ENCODE data around the gene BAIAP2.

DNA sequence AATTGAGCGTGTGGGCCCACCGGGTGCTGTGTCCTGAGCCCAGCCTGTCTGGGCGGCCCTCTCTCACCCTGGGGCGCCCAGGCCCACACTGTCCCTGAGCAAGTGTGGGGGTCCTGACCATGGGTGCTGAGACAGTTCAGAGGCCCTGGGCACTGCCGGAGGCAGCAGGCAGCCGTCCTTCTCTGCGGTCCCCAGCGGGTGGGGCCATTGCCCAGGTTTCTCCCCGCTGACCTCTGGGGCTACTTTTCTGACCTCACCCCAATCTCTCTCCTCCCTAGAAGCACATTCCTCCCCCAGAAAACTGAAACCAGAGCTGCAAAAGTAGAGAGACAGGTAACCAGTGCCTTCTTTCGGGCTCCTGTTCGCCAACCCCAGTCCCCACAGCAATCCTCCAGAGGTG lies 94.3 kb downstream of the BAIAP2 start:
- TF ChIP-seq POLR2A (IDR thresholded peaks at IDR 0.05): no peak
- TF ChIP-seq, protein P1, sequence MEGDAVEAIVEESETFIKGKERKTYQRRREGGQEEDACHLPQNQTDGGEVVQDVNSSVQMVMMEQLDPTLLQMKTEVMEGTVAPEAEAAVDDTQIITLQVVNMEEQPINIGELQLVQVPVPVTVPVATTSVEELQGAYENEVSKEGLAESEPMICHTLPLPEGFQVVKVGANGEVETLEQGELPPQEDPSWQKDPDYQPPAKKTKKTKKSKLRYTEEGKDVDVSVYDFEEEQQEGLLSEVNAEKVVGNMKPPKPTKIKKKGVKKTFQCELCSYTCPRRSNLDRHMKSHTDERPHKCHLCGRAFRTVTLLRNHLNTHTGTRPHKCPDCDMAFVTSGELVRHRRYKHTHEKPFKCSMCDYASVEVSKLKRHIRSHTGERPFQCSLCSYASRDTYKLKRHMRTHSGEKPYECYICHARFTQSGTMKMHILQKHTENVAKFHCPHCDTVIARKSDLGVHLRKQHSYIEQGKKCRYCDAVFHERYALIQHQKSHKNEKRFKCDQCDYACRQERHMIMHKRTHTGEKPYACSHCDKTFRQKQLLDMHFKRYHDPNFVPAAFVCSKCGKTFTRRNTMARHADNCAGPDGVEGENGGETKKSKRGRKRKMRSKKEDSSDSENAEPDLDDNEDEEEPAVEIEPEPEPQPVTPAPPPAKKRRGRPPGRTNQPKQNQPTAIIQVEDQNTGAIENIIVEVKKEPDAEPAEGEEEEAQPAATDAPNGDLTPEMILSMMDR (IDR thresholded peaks at IDR 0.05): no peak
